HepG2 (cell line): ENCODE measurements around the gene RABL6. TPM values are rescaled to one million over a fixed set of nuclear protein-coding genes. Genes with fewer than 3 reads are reported as not detected.

Source experiments
- BRD4 ChIP-seq: sonication (generic); formaldehyde crosslinking; IDR thresholded peaks from 2 replicates; pipeline ENCODE4 v1.4.0; 2020; ENCODE audit warnings: missing genetic modification reagents
- DPF2 ChIP-seq: sonication (generic); formaldehyde crosslinking; IDR thresholded peaks from 2 replicates; pipeline ENCODE4 v1.4.0; 2020; ENCODE audit warnings: mild to moderate bottlenecking, low read depth, missing genetic modification reagents, borderline replicate concordance
- HOXA3 ChIP-seq: sonication (generic); formaldehyde crosslinking; IDR thresholded peaks from 2 replicates; pipeline ENCODE4 v1.5.0; 2020; ENCODE audit warnings: missing genetic modification reagents
- PCBP1 ChIP-seq: fragments of 200-400 bp; formaldehyde crosslinking; IDR thresholded peaks from 2 replicates; pipeline ENCODE4 v1.6.1; 2017; ENCODE audit warnings: mild to moderate bottlenecking, low read depth, low read length, borderline replicate concordance
- RBFOX2 ChIP-seq: fragments of 200-400 bp; formaldehyde crosslinking; IDR thresholded peaks from 2 replicates; pipeline ENCODE4 v1.6.1; 2017; ENCODE audit warnings: low read depth, mild to moderate bottlenecking, low read length
- RFXANK ChIP-seq: IDR thresholded peaks from 2 replicates; pipeline ENCODE4 v1.6.1; 2016
- XRCC5 ChIP-seq: fragments of 200-400 bp; formaldehyde crosslinking; optimal IDR thresholded peaks from 2 replicates; pipeline ENCODE3; 2017; ENCODE audit warnings: mild to moderate bottlenecking, low read length
- ZNF775 ChIP-seq: sonication (generic); formaldehyde crosslinking; IDR thresholded peaks from 2 replicates; pipeline ENCODE4 v1.4.0; 2020; ENCODE audit warnings: missing genetic modification reagents, mild to moderate bottlenecking, moderate library complexity, borderline replicate concordance
- polyA plus RNA-seq, 8 experiments: library from polyadenylated mRNA; depleted of rRNA in 3 of 8; stranded (reverse) in 7 of 8; unstranded in 1 of 8; fragments of >200 nt; fragmentation: Illumina TruSeq in 4 of 8; extraction: Trizol in 4 of 8; gene quantifications; 2 replicates each; pipeline versions ENCODE4 v1.2.1 to v1.2.3, GENCODE V29; 2011 to 2016; ENCODE audit warnings: low read depth in 4 of 8, missing spikeins in 1 of 8, mixed read lengths in 1 of 8; ENCODE audit not compliant: insufficient read depth in 1 of 8
- total RNA-seq, 5 experiments: library from RNA; depleted of rRNA; stranded (reverse); fragments of >200 nt; fragmentation: Illumina TruSeq; extraction: Trizol; gene quantifications; 2 replicates each; pipeline ENCODE4 v1.2.3, GENCODE V29; 2016; ENCODE audit warnings: low read depth in 1 of 5
- TF ChIP-seq, protein P1 (sequence below): sonication (generic); formaldehyde crosslinking; IDR thresholded peaks from 2 replicates; pipeline ENCODE4 v1.4.0; 2020; ENCODE audit warnings: mild to moderate bottlenecking, missing genetic modification reagents
- TF ChIP-seq, protein P2 (sequence below): sonication (generic); formaldehyde crosslinking; IDR thresholded peaks from 2 replicates; pipeline ENCODE4 v1.5.1; 2020; ENCODE audit warnings: mild to moderate bottlenecking, missing genetic modification reagents, borderline replicate concordance
- TF ChIP-seq, protein P3 (sequence below): sonication (generic); formaldehyde crosslinking; IDR thresholded peaks from 2 replicates; pipeline ENCODE4 v1.4.0; 2020; ENCODE audit warnings: missing genetic modification reagents

RABL6 gene
- total and polyA plus RNA-seq, 2 of the 13 experiments (the other 11 are each of a cell fraction or from before 2014, with no cell fraction given): 81.5 to 125 TPM

DNA sequence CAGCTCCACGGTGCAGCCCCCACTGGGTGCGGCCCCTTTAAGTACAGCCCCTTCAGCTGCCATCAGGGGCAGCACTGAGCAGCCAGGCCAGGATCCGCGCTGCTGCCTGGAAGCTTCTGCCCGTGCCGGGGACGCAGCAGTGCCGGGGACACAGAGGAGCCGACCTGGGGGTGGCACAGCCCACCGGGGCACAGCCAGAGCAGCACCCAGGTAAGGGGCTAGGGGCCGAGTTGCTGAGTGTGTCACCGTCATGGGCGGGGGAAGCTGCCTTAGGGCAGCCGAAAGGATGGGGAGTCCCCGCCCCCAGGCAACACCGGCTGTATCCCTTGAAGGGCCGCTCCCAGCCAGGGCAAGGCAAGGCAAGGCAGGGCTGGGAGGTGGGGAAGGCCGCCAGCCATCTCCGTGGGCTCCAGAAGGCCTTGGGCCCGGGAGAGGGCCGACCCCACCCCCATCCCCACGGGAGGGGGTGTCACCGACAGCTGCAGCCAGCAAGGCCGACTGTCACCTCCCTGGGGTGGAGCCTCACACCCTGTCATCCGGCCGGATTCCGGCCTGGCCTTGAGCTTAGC, 34.7 kb downstream of the RABL6 start, which contains the start of gene AJM1 (continued):
- TF ChIP-seq, protein P1, sequence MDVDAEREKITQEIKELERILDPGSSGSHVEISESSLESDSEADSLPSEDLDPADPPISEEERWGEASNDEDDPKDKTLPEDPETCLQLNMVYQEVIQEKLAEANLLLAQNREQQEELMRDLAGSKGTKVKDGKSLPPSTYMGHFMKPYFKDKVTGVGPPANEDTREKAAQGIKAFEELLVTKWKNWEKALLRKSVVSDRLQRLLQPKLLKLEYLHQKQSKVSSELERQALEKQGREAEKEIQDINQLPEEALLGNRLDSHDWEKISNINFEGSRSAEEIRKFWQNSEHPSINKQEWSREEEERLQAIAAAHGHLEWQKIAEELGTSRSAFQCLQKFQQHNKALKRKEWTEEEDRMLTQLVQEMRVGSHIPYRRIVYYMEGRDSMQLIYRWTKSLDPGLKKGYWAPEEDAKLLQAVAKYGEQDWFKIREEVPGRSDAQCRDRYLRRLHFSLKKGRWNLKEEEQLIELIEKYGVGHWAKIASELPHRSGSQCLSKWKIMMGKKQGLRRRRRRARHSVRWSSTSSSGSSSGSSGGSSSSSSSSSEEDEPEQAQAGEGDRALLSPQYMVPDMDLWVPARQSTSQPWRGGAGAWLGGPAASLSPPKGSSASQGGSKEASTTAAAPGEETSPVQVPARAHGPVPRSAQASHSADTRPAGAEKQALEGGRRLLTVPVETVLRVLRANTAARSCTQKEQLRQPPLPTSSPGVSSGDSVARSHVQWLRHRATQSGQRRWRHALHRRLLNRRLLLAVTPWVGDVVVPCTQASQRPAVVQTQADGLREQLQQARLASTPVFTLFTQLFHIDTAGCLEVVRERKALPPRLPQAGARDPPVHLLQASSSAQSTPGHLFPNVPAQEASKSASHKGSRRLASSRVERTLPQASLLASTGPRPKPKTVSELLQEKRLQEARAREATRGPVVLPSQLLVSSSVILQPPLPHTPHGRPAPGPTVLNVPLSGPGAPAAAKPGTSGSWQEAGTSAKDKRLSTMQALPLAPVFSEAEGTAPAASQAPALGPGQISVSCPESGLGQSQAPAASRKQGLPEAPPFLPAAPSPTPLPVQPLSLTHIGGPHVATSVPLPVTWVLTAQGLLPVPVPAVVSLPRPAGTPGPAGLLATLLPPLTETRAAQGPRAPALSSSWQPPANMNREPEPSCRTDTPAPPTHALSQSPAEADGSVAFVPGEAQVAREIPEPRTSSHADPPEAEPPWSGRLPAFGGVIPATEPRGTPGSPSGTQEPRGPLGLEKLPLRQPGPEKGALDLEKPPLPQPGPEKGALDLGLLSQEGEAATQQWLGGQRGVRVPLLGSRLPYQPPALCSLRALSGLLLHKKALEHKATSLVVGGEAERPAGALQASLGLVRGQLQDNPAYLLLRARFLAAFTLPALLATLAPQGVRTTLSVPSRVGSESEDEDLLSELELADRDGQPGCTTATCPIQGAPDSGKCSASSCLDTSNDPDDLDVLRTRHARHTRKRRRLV (CRISPR knock-in tag): peak; percentile 15; the same call in 1 of the 2 replicates
- TF ChIP-seq XRCC5: peak; percentile 39
- TF ChIP-seq ZNF775 (CRISPR knock-in tag): peak; percentile 41; the same call in 1 of the 2 replicates
- 0 out of 2 replicates have a peak, but pooled peaks have one; percentile 54 for TF ChIP-seq RFXANK
- TF ChIP-seq, protein P2, sequence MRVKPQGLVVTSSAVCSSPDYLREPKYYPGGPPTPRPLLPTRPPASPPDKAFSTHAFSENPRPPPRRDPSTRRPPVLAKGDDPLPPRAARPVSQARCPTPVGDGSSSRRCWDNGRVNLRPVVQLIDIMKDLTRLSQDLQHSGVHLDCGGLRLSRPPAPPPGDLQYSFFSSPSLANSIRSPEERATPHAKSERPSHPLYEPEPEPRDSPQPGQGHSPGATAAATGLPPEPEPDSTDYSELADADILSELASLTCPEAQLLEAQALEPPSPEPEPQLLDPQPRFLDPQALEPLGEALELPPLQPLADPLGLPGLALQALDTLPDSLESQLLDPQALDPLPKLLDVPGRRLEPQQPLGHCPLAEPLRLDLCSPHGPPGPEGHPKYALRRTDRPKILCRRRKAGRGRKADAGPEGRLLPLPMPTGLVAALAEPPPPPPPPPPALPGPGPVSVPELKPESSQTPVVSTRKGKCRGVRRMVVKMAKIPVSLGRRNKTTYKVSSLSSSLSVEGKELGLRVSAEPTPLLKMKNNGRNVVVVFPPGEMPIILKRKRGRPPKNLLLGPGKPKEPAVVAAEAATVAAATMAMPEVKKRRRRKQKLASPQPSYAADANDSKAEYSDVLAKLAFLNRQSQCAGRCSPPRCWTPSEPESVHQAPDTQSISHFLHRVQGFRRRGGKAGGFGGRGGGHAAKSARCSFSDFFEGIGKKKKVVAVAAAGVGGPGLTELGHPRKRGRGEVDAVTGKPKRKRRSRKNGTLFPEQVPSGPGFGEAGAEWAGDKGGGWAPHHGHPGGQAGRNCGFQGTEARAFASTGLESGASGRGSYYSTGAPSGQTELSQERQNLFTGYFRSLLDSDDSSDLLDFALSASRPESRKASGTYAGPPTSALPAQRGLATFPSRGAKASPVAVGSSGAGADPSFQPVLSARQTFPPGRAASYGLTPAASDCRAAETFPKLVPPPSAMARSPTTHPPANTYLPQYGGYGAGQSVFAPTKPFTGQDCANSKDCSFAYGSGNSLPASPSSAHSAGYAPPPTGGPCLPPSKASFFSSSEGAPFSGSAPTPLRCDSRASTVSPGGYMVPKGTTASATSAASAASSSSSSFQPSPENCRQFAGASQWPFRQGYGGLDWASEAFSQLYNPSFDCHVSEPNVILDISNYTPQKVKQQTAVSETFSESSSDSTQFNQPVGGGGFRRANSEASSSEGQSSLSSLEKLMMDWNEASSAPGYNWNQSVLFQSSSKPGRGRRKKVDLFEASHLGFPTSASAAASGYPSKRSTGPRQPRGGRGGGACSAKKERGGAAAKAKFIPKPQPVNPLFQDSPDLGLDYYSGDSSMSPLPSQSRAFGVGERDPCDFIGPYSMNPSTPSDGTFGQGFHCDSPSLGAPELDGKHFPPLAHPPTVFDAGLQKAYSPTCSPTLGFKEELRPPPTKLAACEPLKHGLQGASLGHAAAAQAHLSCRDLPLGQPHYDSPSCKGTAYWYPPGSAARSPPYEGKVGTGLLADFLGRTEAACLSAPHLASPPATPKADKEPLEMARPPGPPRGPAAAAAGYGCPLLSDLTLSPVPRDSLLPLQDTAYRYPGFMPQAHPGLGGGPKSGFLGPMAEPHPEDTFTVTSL (CRISPR knock-in tag): 0 out of 2 replicates have a peak, but pooled peaks have one; percentile 10
- TF ChIP-seq HOXA3 (CRISPR knock-in tag): peak; percentile 57
- peak; percentile 74 for TF ChIP-seq RBFOX2
- TF ChIP-seq DPF2 (CRISPR knock-in tag): 0 out of 2 replicates have a peak, but pooled peaks have one; percentile 10
- TF ChIP-seq, protein P3, sequence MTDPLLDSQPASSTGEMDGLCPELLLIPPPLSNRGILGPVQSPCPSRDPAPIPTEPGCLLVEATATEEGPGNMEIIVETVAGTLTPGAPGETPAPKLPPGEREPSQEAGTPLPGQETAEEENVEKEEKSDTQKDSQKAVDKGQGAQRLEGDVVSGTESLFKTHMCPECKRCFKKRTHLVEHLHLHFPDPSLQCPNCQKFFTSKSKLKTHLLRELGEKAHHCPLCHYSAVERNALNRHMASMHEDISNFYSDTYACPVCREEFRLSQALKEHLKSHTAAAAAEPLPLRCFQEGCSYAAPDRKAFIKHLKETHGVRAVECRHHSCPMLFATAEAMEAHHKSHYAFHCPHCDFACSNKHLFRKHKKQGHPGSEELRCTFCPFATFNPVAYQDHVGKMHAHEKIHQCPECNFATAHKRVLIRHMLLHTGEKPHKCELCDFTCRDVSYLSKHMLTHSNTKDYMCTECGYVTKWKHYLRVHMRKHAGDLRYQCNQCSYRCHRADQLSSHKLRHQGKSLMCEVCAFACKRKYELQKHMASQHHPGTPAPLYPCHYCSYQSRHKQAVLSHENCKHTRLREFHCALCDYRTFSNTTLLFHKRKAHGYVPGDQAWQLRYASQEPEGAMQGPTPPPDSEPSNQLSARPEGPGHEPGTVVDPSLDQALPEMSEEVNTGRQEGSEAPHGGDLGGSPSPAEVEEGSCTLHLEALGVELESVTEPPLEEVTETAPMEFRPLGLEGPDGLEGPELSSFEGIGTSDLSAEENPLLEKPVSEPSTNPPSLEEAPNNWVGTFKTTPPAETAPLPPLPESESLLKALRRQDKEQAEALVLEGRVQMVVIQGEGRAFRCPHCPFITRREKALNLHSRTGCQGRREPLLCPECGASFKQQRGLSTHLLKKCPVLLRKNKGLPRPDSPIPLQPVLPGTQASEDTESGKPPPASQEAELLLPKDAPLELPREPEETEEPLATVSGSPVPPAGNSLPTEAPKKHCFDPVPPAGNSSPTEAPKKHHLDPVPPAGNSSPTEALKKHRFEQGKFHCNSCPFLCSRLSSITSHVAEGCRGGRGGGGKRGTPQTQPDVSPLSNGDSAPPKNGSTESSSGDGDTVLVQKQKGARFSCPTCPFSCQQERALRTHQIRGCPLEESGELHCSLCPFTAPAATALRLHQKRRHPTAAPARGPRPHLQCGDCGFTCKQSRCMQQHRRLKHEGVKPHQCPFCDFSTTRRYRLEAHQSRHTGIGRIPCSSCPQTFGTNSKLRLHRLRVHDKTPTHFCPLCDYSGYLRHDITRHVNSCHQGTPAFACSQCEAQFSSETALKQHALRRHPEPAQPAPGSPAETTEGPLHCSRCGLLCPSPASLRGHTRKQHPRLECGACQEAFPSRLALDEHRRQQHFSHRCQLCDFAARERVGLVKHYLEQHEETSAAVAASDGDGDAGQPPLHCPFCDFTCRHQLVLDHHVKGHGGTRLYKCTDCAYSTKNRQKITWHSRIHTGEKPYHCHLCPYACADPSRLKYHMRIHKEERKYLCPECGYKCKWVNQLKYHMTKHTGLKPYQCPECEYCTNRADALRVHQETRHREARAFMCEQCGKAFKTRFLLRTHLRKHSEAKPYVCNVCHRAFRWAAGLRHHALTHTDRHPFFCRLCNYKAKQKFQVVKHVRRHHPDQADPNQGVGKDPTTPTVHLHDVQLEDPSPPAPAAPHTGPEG (CRISPR knock-in tag): peak; percentile 57; the same call in 1 of the 2 replicates
- 0 out of 2 replicates have a peak, but pooled peaks have one; percentile 47 for TF ChIP-seq PCBP1
- TF ChIP-seq BRD4 (CRISPR knock-in tag): peak; percentile 29; the same call in 1 of the 2 replicates
